ENCODE data around the gene KLHL42. TPM values are rescaled to one million over a fixed set of nuclear protein-coding genes. Genes with fewer than 3 reads are reported as not detected.

Gene KLHL42
- total RNA-seq, 2 experiments from 2014 or later: 24.2 to 25.2 TPM

DNA sequence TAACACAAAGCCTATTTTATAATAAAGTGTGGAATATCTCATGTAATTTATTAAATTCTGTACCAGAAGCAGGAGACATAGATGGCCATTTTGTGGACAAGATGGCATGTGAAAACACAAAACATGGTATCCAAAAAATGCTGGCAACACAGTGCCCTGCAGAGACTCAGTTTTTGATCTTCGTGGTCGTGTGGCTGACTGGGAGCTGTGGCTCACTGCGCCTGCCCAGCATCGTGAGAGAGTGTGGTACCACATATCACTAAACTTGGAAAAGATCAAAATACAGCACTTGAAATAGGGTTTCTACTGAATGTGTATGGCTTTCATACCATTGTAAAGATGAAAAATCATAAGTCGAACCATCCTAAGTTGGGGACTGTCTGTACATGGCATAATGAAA, 43.0 kb downstream of the KLHL42 start:
- BruUV-seq (replicated peaks): no TSS peak
- TF ChIP-seq, protein P1, sequence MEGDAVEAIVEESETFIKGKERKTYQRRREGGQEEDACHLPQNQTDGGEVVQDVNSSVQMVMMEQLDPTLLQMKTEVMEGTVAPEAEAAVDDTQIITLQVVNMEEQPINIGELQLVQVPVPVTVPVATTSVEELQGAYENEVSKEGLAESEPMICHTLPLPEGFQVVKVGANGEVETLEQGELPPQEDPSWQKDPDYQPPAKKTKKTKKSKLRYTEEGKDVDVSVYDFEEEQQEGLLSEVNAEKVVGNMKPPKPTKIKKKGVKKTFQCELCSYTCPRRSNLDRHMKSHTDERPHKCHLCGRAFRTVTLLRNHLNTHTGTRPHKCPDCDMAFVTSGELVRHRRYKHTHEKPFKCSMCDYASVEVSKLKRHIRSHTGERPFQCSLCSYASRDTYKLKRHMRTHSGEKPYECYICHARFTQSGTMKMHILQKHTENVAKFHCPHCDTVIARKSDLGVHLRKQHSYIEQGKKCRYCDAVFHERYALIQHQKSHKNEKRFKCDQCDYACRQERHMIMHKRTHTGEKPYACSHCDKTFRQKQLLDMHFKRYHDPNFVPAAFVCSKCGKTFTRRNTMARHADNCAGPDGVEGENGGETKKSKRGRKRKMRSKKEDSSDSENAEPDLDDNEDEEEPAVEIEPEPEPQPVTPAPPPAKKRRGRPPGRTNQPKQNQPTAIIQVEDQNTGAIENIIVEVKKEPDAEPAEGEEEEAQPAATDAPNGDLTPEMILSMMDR (conservative IDR thresholded peaks at IDR 0.05; ENCODE audit: low read length): no peak
- no peak for TF ChIP-seq EZH2phosphoT487 (IDR thresholded peaks at IDR 0.05; ENCODE audit: borderline replicate concordance, low read depth, low read length)
- ChIA-PET CTCF (ENCODE audit: unreplicated experiment) (no interaction called here), POLR2A (interaction anchor here (0.9 kb wide), 1 partner anchor 44 kb away, joined by 3 read pairs; no protein-coding TSS in a partner anchor)
- Histone ChIP-seq H4K20me1 (ENCODE audit: insufficient read depth, low read length) (no peaks in the 10 kb centered on the region), H3K4me2 (ENCODE audit: low read length) (peak overlapping the region; percentile 61; the same call in 1 of the 2 replicates), H3K27ac (ENCODE audit: low read depth, low read length, poor library complexity, severe bottlenecking) (no peak overlapping the region), H2AFZ (ENCODE audit: low read length) (peak overlapping the region; percentile 22; the same call in 1 of the 2 replicates), H3K4me1 (ENCODE audit: insufficient read depth, low read length, poor library complexity, severe bottlenecking) (peaks cover 30% of the 10 kb centered on the region), H3K36me3 (ENCODE audit: insufficient read depth, low read length) (no peaks in the 10 kb centered on the region), H3K4me3 (ENCODE audit: low read depth, low read length, poor library complexity, severe bottlenecking) (no peak overlapping the region), H3K79me2 (ENCODE audit: insufficient read depth, low read depth, low read length) (no peaks in the 10 kb centered on the region), H3K9me2 (ENCODE audit: insufficient read depth, low read length) (no peaks in the 10 kb centered on the region), H3K9me3 (ENCODE audit: low read length) (no peaks in the 10 kb centered on the region)
- intact Hi-C loops (cut with micrococcal nuclease; ENCODE audit: unreplicated experiment): no loop called here
- DNase-seq (ENCODE audit: low spot score): no peak

DNA sequence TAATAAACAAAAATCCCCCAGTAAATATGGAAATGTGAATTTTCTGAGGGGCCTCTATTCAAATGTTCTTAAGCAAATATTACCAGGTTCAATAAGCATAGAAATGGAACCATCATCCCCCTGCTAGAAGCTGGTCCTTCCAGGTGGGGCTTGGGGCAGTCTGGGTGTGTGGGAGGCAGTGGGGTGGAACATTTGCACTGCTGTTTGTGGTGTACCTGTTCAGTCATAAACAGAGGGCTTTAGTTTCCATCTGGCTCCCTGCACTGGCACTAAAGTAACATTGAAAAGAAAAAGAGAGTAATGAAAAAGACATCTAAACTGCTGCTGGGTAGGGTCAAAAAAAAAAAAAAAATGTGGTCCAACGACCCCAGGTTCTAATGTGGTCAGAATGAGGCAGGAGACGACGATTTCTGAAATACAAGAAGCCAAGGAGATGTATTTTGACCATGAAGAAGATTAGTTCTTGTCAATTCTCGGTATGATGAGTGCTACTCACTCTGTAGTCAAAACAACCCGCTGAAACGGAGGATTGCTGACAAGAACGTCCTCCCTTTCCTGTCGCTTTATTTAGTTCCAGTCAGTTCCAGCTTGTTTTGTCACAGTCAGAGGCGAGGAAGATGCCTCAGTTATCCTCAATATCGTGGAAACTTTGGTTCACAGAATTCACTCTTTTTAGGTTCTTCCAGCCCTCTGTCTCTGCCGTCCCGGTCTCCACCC, 44.3 kb downstream of the KLHL42 start:
- Histone ChIP-seq H3K27ac (ENCODE audit: low read depth, low read length, poor library complexity, severe bottlenecking) (peak overlapping the region; percentile 21), H3K9me2 (ENCODE audit: insufficient read depth, low read length) (no peaks in the 10 kb centered on the region), H3K79me2 (ENCODE audit: insufficient read depth, low read depth, low read length) (no peaks in the 10 kb centered on the region), H3K4me1 (ENCODE audit: insufficient read depth, low read length, poor library complexity, severe bottlenecking) (peaks cover 30% of the 10 kb centered on the region), H4K20me1 (ENCODE audit: insufficient read depth, low read length) (no peaks in the 10 kb centered on the region), H3K9me3 (ENCODE audit: low read length) (no peaks in the 10 kb centered on the region), H3K4me2 (ENCODE audit: low read length) (peak overlapping the region; percentile 61), H3K36me3 (ENCODE audit: insufficient read depth, low read length) (no peaks in the 10 kb centered on the region), H2AFZ (ENCODE audit: low read length) (peak overlapping the region; percentile 90), H3K4me3 (ENCODE audit: low read depth, low read length, poor library complexity, severe bottlenecking) (no peak overlapping the region)
- TF ChIP-seq EZH2phosphoT487 (IDR thresholded peaks at IDR 0.05; ENCODE audit: borderline replicate concordance, low read depth, low read length): no peak
- TF ChIP-seq, protein P1 (conservative IDR thresholded peaks at IDR 0.05; ENCODE audit: low read length): no peak
- ChIA-PET POLR2A (interaction anchor here (0.9 kb wide), 1 partner anchor 45 kb away, joined by 3 read pairs; no protein-coding TSS in a partner anchor), CTCF (ENCODE audit: unreplicated experiment) (no interaction called here)
- peak; percentile 51 for DNase-seq (ENCODE audit: low spot score)
- intact Hi-C loops (cut with micrococcal nuclease; ENCODE audit: unreplicated experiment): no loop called here
- no TSS peak for BruUV-seq (replicated peaks)

DNA sequence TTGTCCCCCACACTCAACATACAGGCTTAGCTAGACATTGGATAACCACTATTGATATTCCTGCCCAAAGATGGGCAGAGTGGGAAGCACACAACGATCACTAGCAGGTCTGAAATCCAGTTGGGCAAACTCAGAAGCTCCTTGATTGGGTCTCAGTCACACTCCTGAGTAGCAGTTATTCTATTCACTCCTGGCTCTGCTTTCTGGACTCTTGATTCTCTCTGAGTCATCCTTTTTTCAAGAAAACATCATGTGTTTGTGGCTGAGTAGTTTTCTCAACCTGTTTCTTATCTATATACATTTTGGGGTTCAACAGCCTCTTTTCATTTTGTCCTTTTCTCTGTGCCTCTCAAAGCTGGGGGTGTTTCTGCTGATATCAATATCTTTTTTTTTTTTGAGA, 46.0 kb downstream of the KLHL42 start:
- no peaks in the 10 kb centered on the region for H3K9me2 ChIP-seq (ENCODE audit: insufficient read depth, low read length)
- no peak overlapping the region for H3K4me3 ChIP-seq (ENCODE audit: low read depth, low read length, poor library complexity, severe bottlenecking)
- H3K36me3 ChIP-seq (ENCODE audit: insufficient read depth, low read length): no peaks in the 10 kb centered on the region
- H3K4me1 ChIP-seq (ENCODE audit: insufficient read depth, low read length, poor library complexity, severe bottlenecking): peaks cover 30% of the 10 kb centered on the region
- H3K9me3 ChIP-seq (ENCODE audit: low read length): no peaks in the 10 kb centered on the region
- intact Hi-C loops (cut with micrococcal nuclease; ENCODE audit: unreplicated experiment): no loop called here
- H3K79me2 ChIP-seq (ENCODE audit: insufficient read depth, low read depth, low read length): no peaks in the 10 kb centered on the region
- no peak for DNase-seq (ENCODE audit: low spot score)
- H2AFZ ChIP-seq (ENCODE audit: low read length): no peak overlapping the region
- ChIA-PET POLR2A (no interaction called here), CTCF (ENCODE audit: unreplicated experiment) (no interaction called here)
- H3K27ac ChIP-seq (ENCODE audit: low read depth, low read length, poor library complexity, severe bottlenecking): no peak overlapping the region
- no peaks in the 10 kb centered on the region for H4K20me1 ChIP-seq (ENCODE audit: insufficient read depth, low read length)
- H3K4me2 ChIP-seq (ENCODE audit: low read length): no peak overlapping the region
- TF ChIP-seq, protein P1 (conservative IDR thresholded peaks at IDR 0.05; ENCODE audit: low read length): no peak
- TF ChIP-seq EZH2phosphoT487 (IDR thresholded peaks at IDR 0.05; ENCODE audit: borderline replicate concordance, low read depth, low read length): no peak
- no TSS peak for BruUV-seq (replicated peaks)
